IMR-90 (cell line): ENCODE measurements around the gene UFSP1. TPM values are rescaled to one million over a fixed set of nuclear protein-coding genes. Genes with fewer than 3 reads are reported as not detected.

ENCODE experiments used
- ATAC-seq: fragments of 200-7000 bp; cut with Tn5 transposase; 2 replicates; pipeline ENCODE4 v1.9.1; 2020; ENCODE audit warnings: low read depth, mild to moderate bottlenecking, moderate library complexity
- BruUV-seq: library from RNA; stranded (reverse); fragments of 400-500 nt; replicated peaks from 2 replicates; lab custom pipeline; 2021; lab: Mats Ljungman, UMichigan
- CTCF ChIA-PET: fragments of 300-600 bp; formaldehyde crosslinking; extraction: SDS; loops from one replicate; lab custom pipeline; 2021; ENCODE audit warnings: antibody characterized with exemption; lab: Yijun Ruan, JAX
- POLR2A ChIA-PET: fragments of 300-600 bp; sonication (Branson Sonifier 250); formaldehyde crosslinking; loops from one replicate; lab custom pipeline; 2022; ENCODE audit warnings: antibody characterized with exemption; ENCODE audit not compliant: unreplicated experiment; lab: Charles Lee
- DNase-seq: peaks from one replicate; pipeline ENCODE4 v3.0.0; 2013
- H2AFZ ChIP-seq: replicated peaks from 2 replicates; pipeline ENCODE3; 2013; ENCODE audit warnings: low read length, mild to moderate bottlenecking; ENCODE audit not compliant: poor library complexity
- H2AK5ac ChIP-seq: 2 replicates; pipeline ENCODE4 v1.6.1; 2013; ENCODE audit warnings: low read depth, low read length, inconsistent platforms
- H2AK9ac ChIP-seq: replicated peaks from 2 replicates; pipeline ENCODE3; 2013; ENCODE audit warnings: mild to moderate bottlenecking, low read depth, low read length, moderate library complexity; ENCODE audit not compliant: poor library complexity
- H2BK120ac ChIP-seq: 2 replicates; pipeline ENCODE4 v1.6.1; 2013; ENCODE audit warnings: low read depth, low read length, inconsistent platforms
- H2BK15ac ChIP-seq: 3 replicates; pipeline ENCODE4 v1.6.1; 2013; ENCODE audit warnings: low read depth, low read length, inconsistent platforms
- H2BK20ac ChIP-seq: 2 replicates; pipeline ENCODE4 v1.6.1; 2013; ENCODE audit warnings: low read depth, mild to moderate bottlenecking, inconsistent platforms, low read length, moderate library complexity
- H2BK5ac ChIP-seq: 2 replicates; pipeline ENCODE4 v1.6.1; 2013; ENCODE audit warnings: mild to moderate bottlenecking, low read depth, low read length, inconsistent platforms; ENCODE audit not compliant: poor library complexity, severe bottlenecking
- H3K14ac ChIP-seq: replicated peaks from 2 replicates; pipeline ENCODE4 v1.6.1; 2013; ENCODE audit warnings: low read depth, low read length, inconsistent platforms
- H3K18ac ChIP-seq: 2 replicates; pipeline ENCODE4 v1.6.1; 2013; ENCODE audit warnings: low read depth, low read length, control low read depth
- H3K23ac ChIP-seq: 2 replicates; pipeline ENCODE4 v1.6.1; 2013; ENCODE audit warnings: low read depth, low read length, inconsistent platforms
- H3K27ac ChIP-seq: 2 replicates; pipeline ENCODE4 v1.5.1; 2013; ENCODE audit warnings: mild to moderate bottlenecking, control low read depth, low read length; ENCODE audit not compliant: insufficient read depth
- H3K27me3 ChIP-seq: 2 replicates; pipeline ENCODE4 v1.6.1; 2013; ENCODE audit warnings: low read length; ENCODE audit not compliant: control insufficient read depth, insufficient read depth
- H3K36me3 ChIP-seq: 2 replicates; pipeline ENCODE4 v1.6.1; 2013; ENCODE audit warnings: low read length, mixed read lengths; ENCODE audit not compliant: control insufficient read depth, insufficient read depth
- H3K4ac ChIP-seq: 2 replicates; pipeline ENCODE4 v1.6.1; 2013; ENCODE audit warnings: low read depth, low read length, inconsistent platforms
- H3K4me1 ChIP-seq: 2 replicates; pipeline ENCODE4 v1.6.1; 2013; ENCODE audit warnings: low read length, mixed read lengths; ENCODE audit not compliant: control insufficient read depth, insufficient read depth
- H3K4me2 ChIP-seq: 2 replicates; pipeline ENCODE4 v1.6.1; 2013; ENCODE audit warnings: low read depth, mild to moderate bottlenecking, control low read depth, low read length, moderate library complexity
- H3K4me3 ChIP-seq: 2 replicates; pipeline ENCODE4 v1.5.1; 2013; ENCODE audit warnings: low read depth, mild to moderate bottlenecking, control low read depth, low read length, moderate library complexity; ENCODE audit not compliant: insufficient read depth
- H3K56ac ChIP-seq: 2 replicates; pipeline ENCODE4 v1.6.1; 2013; ENCODE audit warnings: low read length, inconsistent platforms; ENCODE audit not compliant: insufficient read depth; ENCODE audit errors: extremely low read depth
- H3K79me1 ChIP-seq, 2 experiments: 2 replicates each; pipeline ENCODE4 v1.6.1; 2013; ENCODE audit warnings: low read length in 2 of 2, inconsistent platforms in 1 of 2, low read depth in 1 of 2
- H3K9ac ChIP-seq: 2 replicates; pipeline ENCODE4 v1.6.1; 2013; ENCODE audit warnings: low read depth, low read length, control low read depth
- H3K9me1 ChIP-seq: 2 replicates; pipeline ENCODE4 v1.6.1; 2013; ENCODE audit warnings: low read length, inconsistent platforms; ENCODE audit not compliant: insufficient read depth
- H3K9me3 ChIP-seq: 2 replicates; pipeline ENCODE4 v1.6.1; 2013; ENCODE audit warnings: low read length; ENCODE audit not compliant: control insufficient read depth, insufficient read depth
- H4K20me1 ChIP-seq: 2 replicates; pipeline ENCODE4 v1.6.1; 2013; ENCODE audit warnings: low read length, inconsistent platforms; ENCODE audit not compliant: insufficient read depth
- H4K5ac ChIP-seq: 2 replicates; pipeline ENCODE4 v1.6.1; 2013; ENCODE audit warnings: mild to moderate bottlenecking, low read depth, low read length, control low read depth
- H4K8ac ChIP-seq, 2 experiments: 2 replicates each; pipeline ENCODE4 v1.6.1; 2013; ENCODE audit warnings: low read depth in 2 of 2, low read length in 2 of 2, control low read depth in 1 of 2, inconsistent platforms in 1 of 2
- H4K91ac ChIP-seq: 2 replicates; pipeline ENCODE4 v1.6.1; 2013; ENCODE audit warnings: low read depth, low read length, inconsistent platforms; ENCODE audit not compliant: insufficient read depth
- BHLHE40 ChIP-seq: fragments of 150-350 bp; IDR thresholded peaks from 2 replicates; pipeline ENCODE4 v1.6.1; 2016; ENCODE audit warnings: mild to moderate bottlenecking, low read depth, low read length
- CEBPB ChIP-seq: IDR thresholded peaks from 2 replicates; pipeline ENCODE4 v1.6.1; 2012; ENCODE audit warnings: low read depth, low read length, improper control_type of control experiment
- CHD1 ChIP-seq: IDR thresholded peaks from 2 replicates; pipeline ENCODE4 v1.6.1; 2012; ENCODE audit warnings: low read depth, low read length, improper control_type of control experiment
- CTCF ChIP-seq: conservative IDR thresholded peaks from 2 replicates; pipeline ENCODE4 v1.5.1; 2012; ENCODE audit warnings: mild to moderate bottlenecking, low read depth, low read length, improper control_type of control experiment
- FOS ChIP-seq: fragments of 150-350 bp; IDR thresholded peaks from 2 replicates; pipeline ENCODE4 v1.6.1; 2016; ENCODE audit warnings: low read depth, low read length
- MAZ ChIP-seq: IDR thresholded peaks from 2 replicates; pipeline ENCODE4 v1.6.1; 2012; ENCODE audit warnings: low read depth, mild to moderate bottlenecking, low read length, improper control_type of control experiment, moderate library complexity, borderline replicate concordance
- MXI1 ChIP-seq: IDR thresholded peaks from 2 replicates; pipeline ENCODE4 v1.6.1; 2012; ENCODE audit warnings: low read depth, mild to moderate bottlenecking, low read length, moderate library complexity, borderline replicate concordance
- NFE2L2 ChIP-seq: fragments of 150-350 bp; IDR thresholded peaks from 2 replicates; pipeline ENCODE4 v1.6.1; 2016; ENCODE audit warnings: low read depth, mild to moderate bottlenecking, low read length
- POLR2A ChIP-seq: IDR thresholded peaks from 2 replicates; pipeline ENCODE4 v1.6.1; 2012; ENCODE audit warnings: mild to moderate bottlenecking, low read depth, low read length
- RAD21 ChIP-seq: IDR thresholded peaks from 2 replicates; pipeline ENCODE4 v1.6.1; 2012; ENCODE audit warnings: low read length, improper control_type of control experiment
- RCOR1 ChIP-seq: IDR thresholded peaks from 2 replicates; pipeline ENCODE4 v1.6.1; 2012; ENCODE audit warnings: mild to moderate bottlenecking, low read length, improper control_type of control experiment; ENCODE audit not compliant: insufficient replicate concordance
- RFX5 ChIP-seq: IDR thresholded peaks from 2 replicates; pipeline ENCODE4 v1.8.0; 2012; ENCODE audit warnings: low read depth, mild to moderate bottlenecking, low read length, moderate library complexity
- SMC3 ChIP-seq: fragments of 150-350 bp; IDR thresholded peaks from 2 replicates; pipeline ENCODE4 v1.6.1; 2016; ENCODE audit warnings: low read depth, mild to moderate bottlenecking, antibody characterized with exemption, low read length, moderate library complexity
- USF2 ChIP-seq: fragments of 150-350 bp; IDR thresholded peaks from 2 replicates; pipeline ENCODE4 v1.6.1; 2017; ENCODE audit warnings: mild to moderate bottlenecking, antibody characterized with exemption, low read length, low read depth
- WGBS, 2 experiments: methylation state at CpG; one replicate each; pipeline versions ENCODE4 v1.1.5 to v1.1.7; 2013; ENCODE audit warnings: missing lambda C conversion rate in 2 of 2; ENCODE audit not compliant: insufficient read length in 1 of 2; ENCODE audit errors: extremely low coverage in 2 of 2; 5-methylcytosine and 5-hydroxymethylcytosine counted together
- dilution Hi-C: fragments of 300-500 bp; cut with HindIII; formaldehyde crosslinking; loops from one replicate; pipeline ENCODE4 v1.14.3; 2018; ENCODE audit warnings: low sequenced_read_pairs; ENCODE audit not compliant: unreplicated experiment
- in situ Hi-C: fragments of 300-500 bp; cut with MboI; formaldehyde crosslinking; loops from 3 replicates; pipeline ENCODE4 v1.14.3; 2019; ENCODE audit warnings: low sequenced_read_pairs, inconsistent platforms, mixed read lengths
- intact Hi-C: fragments of 100-400 bp; cut with micrococcal nuclease; formaldehyde crosslinking; loops from 2 replicates; pipeline ENCODE4 v1.10.0; 2022
- polyA plus RNA-seq, 3 experiments: library from polyadenylated mRNA; depleted of rRNA; stranded (reverse); fragments of >200 nt; gene quantifications; 2 replicates each; pipeline ENCODE4 v1.2.3, GENCODE V29; 2012; ENCODE audit warnings: low replicate concordance in 1 of 3
- total RNA-seq: library from RNA; depleted of rRNA; stranded (reverse); fragments of >200 nt; gene quantifications from 2 replicates; pipeline ENCODE4 v1.2.3, GENCODE V29; 2012
- TF ChIP-seq, protein P1 (sequence below): fragments of 150-350 bp; IDR thresholded peaks from 2 replicates; pipeline ENCODE4 v1.6.1; 2016; ENCODE audit warnings: low read depth, mild to moderate bottlenecking, low read length, moderate library complexity, borderline replicate concordance

UFSP1 gene
- total and polyA plus RNA-seq, 2 of the 4 experiments (the other 2 are of a cell fraction): 0.36 to 1.0 TPM

DNA sequence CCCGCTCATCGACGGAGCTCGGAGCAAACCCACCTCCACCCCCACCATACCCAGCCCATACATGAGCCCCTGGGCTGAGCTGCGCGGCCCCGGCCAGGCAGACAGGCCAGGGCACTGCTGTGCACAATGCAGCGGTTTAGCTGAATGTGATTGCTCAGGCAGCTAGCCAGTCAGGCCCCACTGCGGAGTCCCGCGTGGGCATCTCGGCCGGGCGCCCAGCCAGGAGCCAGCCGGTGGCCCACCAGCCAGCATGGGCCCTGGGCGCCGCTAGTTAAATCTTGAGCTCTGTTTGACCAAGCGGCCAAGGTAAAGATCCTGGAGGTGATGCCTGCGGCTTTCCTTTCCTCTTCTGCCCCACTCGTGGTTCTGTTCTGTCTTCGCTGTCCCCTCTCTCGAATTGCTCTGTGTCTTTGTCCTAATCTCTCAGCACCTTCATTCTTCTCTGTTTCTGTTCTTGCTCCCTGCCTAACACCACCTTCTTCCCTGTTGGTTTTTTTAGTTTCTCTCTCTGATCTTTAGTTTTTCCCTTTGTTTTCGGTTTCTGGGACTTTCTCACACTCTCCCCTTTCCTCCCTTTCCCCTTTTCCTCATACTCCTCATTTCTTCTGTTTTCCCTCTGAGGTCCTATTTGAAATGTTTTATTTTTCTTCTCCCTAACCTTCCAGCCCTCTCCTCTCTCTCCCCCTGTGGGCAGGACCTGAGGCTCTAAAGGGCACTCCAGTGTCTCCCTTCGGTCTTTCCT lies 6.6 kb downstream of the UFSP1 start:
- H4K8ac ChIP-seq: no peak overlapping the region
- peaks cover 2% of the 10 kb centered on the region; the same call in 1 of the 2 replicates for H3K4me1 ChIP-seq
- no peak overlapping the region for H3K4me3 ChIP-seq
- H2BK15ac ChIP-seq: no peak overlapping the region
- no peak overlapping the region for H3K23ac ChIP-seq
- H3K79me1 ChIP-seq: peaks cover 37 to 74% of the 10 kb centered on the region in 2 experiments
- H3K36me3 ChIP-seq: peaks cover 82% of the 10 kb centered on the region
- H2AK9ac ChIP-seq: no peak overlapping the region
- in situ Hi-C loops (no loop called here), dilution Hi-C loops (no loop called here), intact Hi-C loops (no loop called here)
- H2BK120ac ChIP-seq: no peak overlapping the region
- no peak for DNase-seq
- H3K27me3 ChIP-seq: no peaks in the 10 kb centered on the region
- no peak overlapping the region for H3K4me2 ChIP-seq
- H3K9ac ChIP-seq: no peak overlapping the region
- no peaks in the 10 kb centered on the region; the same call in 1 of the 2 replicates for H3K9me1 ChIP-seq
- no peak overlapping the region for H3K14ac ChIP-seq
- no peak overlapping the region for H3K56ac ChIP-seq
- H4K5ac ChIP-seq: no peak overlapping the region
- POLR2A ChIA-PET: interaction anchor here (0.5 kb wide), 1 partner anchor 16 kb away, joined by 12 read pairs; the partner anchor contains the start of gene TRIP6
- no peak overlapping the region for H3K27ac ChIP-seq
- H2AK5ac ChIP-seq: no peak overlapping the region
- H2BK20ac ChIP-seq: no peak overlapping the region
- no peak overlapping the region for H4K91ac ChIP-seq
- no peaks in the 10 kb centered on the region for H3K9me3 ChIP-seq
- BruUV-seq: no TSS peak
- CTCF ChIA-PET: no interaction called here
- peaks cover 37% of the 10 kb centered on the region for H4K20me1 ChIP-seq
- no peak overlapping the region for H2BK5ac ChIP-seq
- no peak overlapping the region for H3K18ac ChIP-seq
- WGBS, 2 experiments: 94% methylated on average over 12 of the region's 24 CpGs; no CpG with 5 or more reads in 1 of the 2 experiments
- H2AFZ ChIP-seq: no peak overlapping the region
- H3K4ac ChIP-seq: no peak overlapping the region
- no peak for ATAC-seq
- no peak for TF ChIP-seq RFX5
- no peak for TF ChIP-seq RCOR1
- no peak for TF ChIP-seq CTCF
- TF ChIP-seq, protein P1, sequence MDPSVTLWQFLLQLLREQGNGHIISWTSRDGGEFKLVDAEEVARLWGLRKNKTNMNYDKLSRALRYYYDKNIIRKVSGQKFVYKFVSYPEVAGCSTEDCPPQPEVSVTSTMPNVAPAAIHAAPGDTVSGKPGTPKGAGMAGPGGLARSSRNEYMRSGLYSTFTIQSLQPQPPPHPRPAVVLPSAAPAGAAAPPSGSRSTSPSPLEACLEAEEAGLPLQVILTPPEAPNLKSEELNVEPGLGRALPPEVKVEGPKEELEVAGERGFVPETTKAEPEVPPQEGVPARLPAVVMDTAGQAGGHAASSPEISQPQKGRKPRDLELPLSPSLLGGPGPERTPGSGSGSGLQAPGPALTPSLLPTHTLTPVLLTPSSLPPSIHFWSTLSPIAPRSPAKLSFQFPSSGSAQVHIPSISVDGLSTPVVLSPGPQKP: no peak
- TF ChIP-seq MAZ: no peak
- no peak for TF ChIP-seq RAD21
- TF ChIP-seq NFE2L2: no peak
- no peak for TF ChIP-seq MXI1
- no peak for TF ChIP-seq CEBPB
- no peak for TF ChIP-seq SMC3
- TF ChIP-seq CHD1: no peak
- TF ChIP-seq POLR2A: no peak
- no peak for TF ChIP-seq USF2
- no peak for TF ChIP-seq FOS
- no peak for TF ChIP-seq BHLHE40
